GM19467 (cell line): ENCODE data around the gene TUBA3E.
"Not testable (repeated sequence)": the region's sequence is repeated elsewhere in the genome, so short reads cannot be mapped to it uniquely, and the experiment has no call there.

Experiments used
- ATAC-seq: cut with Tn5 transposase; IDR thresholded peaks from one replicate; pipeline ENCODE4 v1.9.1; 2021; ENCODE audit warnings: mild to moderate bottlenecking, moderate library complexity; ENCODE audit not compliant: unreplicated experiment

The TUBA3E gene

DNA sequence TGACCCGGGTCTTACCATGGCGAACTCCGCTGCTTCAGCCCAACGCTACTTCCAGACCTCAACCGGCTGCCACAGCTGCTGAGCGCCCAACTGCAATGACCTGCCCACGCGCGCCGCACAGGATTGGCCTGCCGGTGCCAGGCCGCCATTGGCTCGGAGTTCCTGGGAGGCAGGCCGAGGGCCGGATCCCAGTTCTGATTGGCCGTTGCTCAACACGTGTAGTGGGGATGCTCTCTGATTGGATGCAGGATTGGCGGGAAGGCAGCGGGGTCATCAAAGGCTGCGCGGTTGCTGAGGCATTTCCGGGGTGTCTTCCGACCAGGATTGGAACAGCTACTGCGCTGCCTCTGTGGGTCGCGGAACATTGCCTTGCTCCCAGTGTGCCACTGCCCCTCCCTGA is at the start of gene TUBA3E:
TUBA3E (minus strand) TSS at position 97 of the 400 bp plus-strand sequence; CDS start at position 18, 79 bp downstream.
- ATAC-seq = no peak

DNA sequence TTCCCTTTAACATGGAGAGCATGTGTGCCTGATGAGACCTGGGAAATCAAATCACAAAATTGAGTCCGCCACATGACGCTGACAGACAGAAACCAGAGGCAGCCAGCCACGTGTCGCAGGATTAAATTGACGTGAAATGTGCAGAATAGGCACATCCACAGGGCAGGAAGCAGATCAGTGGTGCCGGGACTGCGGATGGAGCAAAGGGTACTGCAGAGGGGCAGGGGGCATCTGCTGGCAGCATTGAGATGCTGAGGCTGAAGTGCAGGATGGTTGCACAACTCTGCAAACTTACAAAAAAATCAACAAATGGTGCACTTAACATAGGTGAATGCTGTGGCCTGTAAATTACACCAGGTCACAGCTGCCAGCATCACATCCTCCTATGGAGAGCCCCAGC is 48.2 kb upstream of the TUBA3E start:
- no peak for ATAC-seq

DNA sequence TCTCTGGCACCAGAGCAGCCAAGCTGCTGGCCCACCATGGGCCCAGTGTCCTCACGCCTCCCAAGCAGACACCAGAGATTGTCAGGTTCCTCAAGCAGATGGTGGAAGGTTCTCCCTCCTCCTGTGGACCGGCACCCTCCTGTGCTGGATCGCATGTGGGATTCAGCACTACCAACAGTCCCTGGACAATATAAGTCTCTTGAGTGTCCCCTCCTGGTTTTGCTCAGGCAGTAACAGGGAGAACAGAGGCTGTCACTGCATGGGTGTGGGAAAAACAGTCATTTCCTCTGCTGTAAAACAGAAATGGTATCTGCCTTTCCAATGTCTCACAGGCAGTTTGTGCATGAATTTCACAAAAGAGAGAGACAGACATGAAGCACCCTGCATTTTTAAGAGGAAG is 47.7 kb upstream of the TUBA3E start:
- ATAC-seq = no peak

DNA sequence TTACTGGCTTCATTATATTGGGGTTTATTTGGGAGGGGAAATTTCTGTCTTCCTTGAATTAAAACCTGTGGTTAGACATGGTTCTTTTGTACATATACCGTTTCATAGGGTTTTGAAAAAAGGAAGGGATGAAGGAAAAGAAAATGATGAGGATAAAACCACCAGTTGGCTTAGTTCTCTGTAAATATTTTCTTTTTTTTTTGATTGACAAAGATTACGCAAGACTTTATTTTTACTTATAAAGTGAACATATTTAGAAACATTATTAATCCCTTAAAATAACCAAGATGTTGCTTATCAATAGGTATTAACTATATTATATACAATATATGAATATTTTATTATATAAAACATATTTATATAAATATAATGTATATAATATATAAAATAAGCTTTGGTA is 45.1 kb upstream of the TUBA3E start:
- ATAC-seq = no peak

DNA sequence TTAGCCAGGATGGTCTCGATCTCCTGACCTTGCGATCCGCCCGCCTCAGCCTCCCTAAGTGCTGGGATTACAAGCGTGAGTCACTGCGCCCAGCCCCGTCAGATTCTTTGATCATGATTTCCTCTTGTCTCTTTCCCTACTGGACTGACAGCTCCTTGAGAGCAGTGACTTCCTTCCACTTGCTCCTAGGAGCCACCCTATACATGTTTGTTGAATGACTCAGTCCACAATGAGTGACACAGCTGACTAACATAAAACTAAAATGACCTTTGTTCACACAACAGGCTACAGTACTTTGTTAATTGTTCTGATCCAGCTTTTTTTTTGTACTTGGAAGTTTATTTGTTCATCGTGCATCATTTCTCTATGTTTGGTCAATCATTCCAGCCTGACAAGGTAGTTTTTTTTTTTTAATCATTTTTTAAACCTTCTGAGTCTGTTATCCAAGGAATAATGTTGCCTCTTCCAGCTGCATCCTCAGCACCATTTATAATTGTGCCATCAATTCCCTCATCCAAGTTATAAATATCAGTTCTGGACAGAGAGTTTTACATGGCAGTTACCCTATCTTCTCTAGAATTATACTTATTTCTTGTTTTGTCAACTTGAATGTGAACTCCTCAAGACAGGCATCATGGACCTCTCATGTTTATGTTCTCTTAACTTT is 42.9 kb upstream of the TUBA3E start:
- no peak for ATAC-seq

DNA sequence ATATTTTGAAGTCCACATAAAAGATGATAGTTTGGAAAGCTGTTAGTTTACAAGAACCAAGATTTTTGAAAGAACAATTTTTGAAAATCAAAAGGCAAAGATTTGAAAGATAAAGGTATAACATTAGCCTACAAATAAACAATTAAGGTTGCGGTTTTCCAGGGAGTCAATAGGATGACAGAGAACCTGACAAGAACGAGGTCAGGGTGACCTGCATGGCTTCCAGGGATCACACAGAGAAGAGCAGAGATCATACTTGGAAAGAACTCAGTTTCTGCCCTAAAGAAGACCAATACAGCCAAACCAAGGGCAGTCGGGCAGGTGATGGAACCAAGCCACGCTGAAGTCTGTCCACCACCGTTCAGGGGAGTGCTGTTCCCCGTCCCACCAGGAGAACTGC is 41.3 kb upstream of the TUBA3E start:
- not testable (repeated sequence) for ATAC-seq

DNA sequence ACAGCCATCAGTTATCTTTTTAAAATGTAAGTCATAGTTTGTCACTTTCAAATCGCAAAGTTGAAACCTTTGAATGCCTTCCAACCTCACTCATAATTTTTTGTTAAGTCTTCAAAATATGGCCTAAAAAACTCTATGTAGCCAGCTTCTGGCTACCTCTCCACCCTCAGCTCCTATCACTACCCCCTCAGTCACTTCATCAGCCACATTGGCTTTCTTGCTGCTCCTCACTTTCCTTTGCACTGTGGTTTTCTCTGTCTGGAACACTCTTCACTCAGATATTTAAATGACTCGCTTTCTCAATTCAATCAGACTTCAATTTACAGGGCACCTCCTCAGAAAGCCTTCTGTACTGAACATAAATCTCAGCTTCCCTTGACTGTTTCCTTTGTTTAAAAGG is 34.8 kb upstream of the TUBA3E start:
- ATAC-seq = not testable (repeated sequence)

DNA sequence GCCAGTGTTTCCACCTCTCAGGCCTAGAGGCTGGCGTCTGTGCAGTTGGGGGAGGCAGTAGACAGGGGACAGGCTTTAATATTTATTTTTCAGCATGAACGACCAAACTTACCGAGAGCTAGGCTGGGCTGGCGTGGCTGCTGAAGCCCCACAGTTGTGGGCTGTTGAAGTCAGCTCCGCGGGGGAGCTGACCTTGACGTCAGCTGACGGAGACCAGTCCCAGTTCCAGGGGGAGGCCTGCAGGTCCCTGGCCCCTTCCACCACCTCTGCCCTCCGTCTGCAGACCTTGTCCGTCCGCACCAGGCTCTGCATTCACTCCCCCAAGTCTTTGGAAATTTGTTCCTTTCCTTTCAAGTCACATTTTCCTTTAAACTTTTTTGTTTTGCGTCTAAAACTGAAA is 33.4 kb upstream of the TUBA3E start:
- ATAC-seq = no peak

DNA sequence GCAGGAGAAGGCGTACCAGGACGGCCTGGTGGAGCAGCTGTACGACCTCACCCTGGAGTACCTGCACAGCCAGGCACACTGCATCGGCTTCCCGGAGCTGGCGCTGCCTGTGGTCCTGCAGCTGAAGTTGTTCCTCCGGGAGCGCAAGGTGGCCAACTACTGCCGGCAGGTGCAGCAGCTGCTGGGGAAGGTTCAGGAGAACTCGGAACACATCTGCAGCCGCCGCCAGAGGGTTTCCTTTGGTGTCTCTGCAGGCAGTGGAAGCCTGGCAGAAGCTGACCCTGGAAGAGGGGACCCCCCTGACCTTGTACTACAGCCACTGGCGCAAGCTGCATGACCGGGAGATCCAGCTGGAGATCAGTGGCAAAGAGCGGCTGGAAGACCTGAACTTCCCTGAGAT is 32.7 kb upstream of the TUBA3E start:
- not testable (repeated sequence) for ATAC-seq

DNA sequence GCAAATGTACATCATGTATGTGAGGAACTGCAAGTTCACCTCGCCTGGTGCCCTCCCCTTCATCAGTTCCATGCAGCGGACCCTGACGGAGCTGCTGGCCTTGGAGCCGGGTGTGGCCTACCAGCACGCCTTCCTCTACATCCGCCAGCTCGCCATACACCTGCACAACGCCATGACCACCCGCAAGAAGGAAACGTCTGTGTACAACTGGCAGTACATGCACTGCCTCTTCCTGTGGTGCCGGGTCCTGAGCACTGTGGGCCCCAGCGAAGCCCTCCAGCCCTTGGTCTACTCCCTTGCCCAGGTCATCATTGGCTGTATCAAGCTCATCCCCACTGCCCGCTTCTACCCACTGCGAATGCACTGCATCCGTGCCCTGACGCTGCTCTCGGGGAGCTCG is 32.1 kb upstream of the TUBA3E start:
- ATAC-seq = not testable (repeated sequence)

DNA sequence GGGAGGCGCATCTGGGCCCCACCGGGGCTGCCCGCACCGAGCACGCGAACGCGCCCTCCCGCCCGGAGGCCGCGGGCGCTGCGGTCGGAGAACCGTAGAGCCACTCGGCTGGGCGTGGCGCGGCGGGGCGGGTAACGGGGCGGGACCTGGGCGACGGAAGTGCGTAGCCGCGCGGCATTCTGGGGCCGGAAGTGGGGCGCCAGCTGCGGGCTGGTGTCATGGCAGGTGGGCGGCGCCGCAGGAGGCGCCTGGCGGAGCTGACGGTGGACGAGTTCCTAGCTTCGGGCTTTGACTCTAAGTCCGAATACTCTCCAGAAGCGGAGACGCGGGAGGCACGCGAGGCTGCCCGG is 30.9 kb upstream of the TUBA3E start:
- not testable (repeated sequence) for ATAC-seq

DNA sequence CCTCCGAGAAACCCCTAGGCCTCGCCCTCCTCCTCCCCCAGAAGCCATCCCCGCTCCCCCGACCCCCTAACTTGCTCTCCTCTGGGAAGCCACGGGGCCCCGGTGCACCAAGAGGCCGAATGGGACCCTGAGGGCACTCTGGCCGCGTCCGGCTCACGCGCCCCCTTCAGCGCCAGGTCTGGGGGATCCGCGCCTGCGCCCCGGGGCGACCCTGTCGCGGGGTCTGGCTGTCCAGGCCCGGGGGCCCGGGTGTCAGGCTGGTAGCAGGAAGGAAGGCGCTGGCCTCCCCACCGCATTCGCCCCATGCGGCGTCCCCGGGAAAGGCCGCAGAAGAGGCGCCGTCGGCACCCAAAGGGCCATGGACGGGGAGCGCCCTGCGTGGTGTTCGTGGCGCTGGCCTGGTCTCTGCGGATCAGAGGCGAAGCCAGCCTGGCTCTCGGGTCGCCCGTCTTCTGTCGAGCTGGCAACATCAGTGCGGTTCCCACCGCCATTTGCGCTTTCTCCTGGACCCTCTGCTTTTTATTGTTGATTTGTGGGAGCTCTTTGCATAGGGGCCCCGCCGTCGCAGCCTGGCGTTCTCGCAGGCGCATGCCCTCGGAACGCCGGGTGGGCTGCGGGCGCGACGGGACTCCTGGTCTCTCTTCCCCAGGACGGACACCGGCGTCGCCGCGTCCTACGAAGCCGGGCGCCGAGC is 30.4 kb upstream of the TUBA3E start:
- not testable (repeated sequence) for ATAC-seq

DNA sequence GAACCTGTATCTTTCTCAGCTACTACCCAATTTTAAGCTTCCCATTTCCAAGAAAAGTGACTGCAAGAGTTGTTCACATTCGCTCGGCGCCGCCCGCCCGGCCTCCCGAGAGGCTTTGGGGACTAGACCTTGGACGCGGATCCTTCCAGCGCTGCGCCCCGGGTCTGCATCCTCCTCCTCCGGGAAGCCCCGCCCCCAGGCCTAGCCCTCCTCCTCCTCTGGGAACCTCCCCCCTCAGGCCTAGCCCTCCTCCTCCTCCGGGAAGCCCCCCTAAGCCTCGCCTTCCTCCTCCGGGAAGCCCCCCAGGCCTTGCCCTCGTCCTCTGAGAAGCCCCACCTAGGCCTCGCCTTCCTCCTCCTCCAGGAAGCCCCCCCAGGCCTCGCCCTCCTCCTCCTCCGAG is 29.8 kb upstream of the TUBA3E start:
- not testable (repeated sequence) for ATAC-seq

DNA sequence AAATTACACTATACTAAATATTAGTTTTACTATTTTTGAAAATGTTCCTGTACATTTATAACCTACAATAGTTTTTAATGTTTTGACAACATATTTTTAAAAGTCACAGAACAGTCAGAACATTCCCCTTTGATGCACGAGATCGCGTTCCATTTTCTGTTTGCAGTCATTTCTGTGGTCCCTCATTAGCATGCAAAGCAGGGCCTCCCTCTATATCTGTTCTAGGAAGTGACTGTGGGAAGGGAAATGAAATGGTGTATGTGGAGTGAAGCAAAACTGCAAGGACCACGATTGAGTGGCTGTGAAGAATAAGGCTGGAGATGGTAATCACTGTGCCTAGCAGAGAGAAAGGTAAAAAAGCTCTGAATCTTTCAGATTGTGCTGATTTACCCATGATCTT is 24.3 kb upstream of the TUBA3E start:
- ATAC-seq = not testable (repeated sequence)

DNA sequence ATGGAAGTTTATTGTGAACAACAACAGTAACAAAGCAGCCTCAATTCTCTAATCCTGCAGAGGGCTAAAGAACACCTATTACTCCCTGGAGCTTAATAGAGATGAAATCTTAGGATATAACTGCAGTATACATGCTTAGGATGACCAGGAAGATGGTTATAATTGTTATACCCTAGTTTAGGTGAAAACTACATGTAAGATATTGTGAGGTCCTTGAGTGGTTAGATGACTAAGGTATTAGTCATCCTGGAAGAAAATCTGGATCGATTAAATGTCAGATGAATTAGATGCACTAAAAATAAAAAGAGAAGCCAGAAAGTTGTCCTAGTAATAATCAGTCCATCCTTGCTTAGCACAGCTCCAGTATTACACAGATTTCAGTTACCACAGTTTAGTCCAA is 22.3 kb upstream of the TUBA3E start:
- ATAC-seq = not testable (repeated sequence)

DNA sequence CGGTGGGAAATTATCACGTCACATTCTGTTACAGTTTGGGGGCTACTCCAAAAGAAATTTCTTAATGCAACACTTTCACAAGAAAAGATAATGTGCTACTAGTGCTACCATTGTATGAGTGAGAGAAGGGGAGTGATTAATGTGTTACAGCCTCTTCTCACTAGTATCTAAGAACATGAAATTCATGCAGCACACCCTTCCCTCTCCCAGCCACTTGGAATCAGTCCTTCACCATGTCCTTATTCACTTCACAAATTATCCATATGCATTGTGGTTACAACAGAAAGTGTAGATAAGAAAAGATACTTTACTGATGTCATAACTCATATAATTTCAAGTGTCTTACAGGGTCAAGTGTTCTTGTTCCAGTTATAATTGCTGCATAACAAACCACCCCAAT is 20.9 kb upstream of the TUBA3E start:
- ATAC-seq = not testable (repeated sequence)

DNA sequence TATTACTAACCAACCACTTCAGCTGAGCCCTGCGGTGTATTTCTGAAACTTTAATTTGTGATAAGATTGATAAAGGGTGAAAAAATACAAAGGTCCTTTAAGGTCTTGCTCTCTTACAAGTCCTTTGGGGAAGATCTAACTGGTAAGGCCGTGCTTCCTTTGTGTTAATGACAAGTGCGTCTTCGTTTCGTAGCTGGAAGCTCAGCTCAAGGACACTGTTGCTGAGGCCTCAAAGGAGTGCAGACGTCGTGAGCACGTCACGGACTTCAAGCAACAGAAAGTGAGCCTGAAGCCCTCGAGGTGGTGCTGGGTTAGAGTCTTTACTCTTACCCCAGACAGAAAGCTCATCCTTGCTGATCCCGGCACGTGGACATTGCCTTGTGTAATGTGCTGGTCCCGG is 8.8 kb upstream of the TUBA3E start:
- not testable (repeated sequence) for ATAC-seq

DNA sequence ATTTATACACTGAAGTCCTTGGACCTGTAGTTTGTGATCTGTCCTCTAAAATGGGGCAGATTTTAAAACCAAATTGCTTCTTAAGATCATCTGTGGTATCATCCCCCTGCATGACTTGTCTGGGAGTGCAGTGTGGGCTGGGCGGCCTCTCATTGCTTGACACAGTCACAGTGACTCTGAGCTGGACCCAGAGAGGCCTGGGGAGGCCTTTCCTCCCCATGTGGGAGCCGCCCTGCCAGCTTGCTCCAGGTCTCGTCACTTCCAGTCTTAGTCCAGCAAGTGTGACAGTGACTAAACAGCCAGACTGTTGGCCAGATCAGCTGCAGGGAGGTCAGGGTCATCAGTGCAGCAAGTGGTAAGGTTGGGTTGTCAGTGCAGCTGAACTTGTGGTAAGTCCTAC is 4.9 kb upstream of the TUBA3E start:
- ATAC-seq = not testable (repeated sequence)

DNA sequence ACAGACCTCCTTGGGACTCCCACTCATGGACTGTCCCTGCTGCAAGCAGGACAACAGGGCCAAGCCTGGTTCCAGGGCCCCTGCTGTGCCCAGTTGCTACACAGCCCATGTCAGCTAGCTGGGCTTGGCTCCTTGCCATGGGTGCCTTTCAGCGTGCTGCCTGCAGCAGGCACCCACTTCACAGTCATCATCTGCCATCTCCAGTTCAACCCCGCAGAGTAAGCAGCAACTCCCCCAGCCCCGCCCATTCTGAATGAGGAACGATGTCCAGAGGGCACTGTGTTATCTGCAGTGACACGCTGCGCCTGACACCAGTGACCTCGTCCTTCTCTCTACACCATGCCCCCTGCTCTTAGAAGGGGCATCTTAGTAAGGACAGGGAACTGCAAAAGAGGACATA is 4.3 kb upstream of the TUBA3E start:
- ATAC-seq = not testable (repeated sequence)

DNA sequence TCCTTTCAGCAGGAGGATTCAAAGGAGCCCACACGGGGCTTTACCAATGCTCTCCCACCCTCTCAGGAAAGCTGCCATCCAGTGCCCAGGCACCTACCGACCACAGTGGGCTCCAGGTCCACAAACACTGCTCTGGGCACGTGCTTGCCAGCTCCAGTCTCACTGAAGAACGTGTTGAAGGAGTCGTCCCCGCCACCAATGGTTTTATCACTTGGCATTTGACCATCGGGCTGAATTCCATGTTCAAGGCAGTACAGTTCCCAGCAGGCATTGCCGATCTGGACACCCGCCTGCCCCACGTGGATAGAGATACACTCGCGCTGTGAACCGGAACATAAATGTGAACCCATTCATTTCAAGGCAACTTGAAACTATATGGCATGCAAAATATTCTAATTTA is 2.2 kb downstream of the TUBA3E start:
- not testable (repeated sequence) for ATAC-seq

DNA sequence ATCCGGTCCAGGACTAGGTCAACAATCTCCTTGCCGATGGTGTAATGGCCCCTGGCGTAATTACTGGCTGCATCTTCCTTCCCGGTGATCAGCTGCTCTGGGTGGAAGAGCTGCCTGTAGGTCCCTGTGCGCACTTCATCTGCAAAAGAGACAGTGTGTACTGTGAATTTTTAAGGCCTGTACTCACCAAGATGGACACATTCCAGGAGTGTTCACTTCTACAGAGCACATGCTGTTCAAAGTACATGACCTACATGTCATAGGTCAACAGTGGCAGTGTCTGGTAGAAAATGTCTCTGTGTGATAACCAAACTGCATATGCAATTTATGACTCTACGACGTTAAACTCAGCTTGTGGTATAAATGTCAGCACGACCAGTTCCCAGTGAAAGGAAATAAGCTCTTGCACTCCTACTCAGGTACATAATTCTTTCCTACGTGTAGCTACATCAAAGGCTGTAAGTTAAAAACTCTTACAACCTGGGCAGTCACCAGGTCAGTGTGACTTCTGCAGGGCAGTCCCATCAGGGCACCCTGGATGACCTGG is 3.1 kb downstream of the TUBA3E start:
- not testable (repeated sequence) for ATAC-seq

DNA sequence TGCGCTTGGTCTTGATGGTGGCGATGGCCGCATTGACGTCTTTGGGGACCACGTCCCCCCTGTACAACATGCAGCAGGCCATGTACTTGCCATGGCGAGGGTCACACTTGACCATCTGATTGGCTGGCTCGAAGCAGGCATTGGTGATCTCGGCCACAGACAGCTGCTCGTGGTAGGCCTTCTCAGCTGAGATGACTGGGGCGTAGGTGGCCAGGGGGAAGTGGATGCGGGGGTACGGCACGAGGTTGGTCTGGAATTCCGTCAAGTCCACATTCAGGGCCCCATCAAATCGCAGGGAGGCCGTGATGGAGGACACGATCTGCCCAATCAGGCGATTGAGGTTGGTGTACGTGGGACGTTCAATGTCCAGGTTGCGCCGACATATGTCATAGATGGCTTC is 4.4 kb downstream of the TUBA3E start:
- not testable (repeated sequence) for ATAC-seq
